Peyer's patch (tissue), 4 donors: ENCODE results near the gene PDE8B.

Source experiments
- POLR2A ChIP-seq, 2 donors: fragments of 450-650 bp; IDR thresholded peaks; one replicate each; pipeline ENCODE4 v1.5.1; 2017; ENCODE audit warnings: antibody characterized with exemption in 2 of 2, mild to moderate bottlenecking in 2 of 2, moderate library complexity in 2 of 2
- TF ChIP-seq, protein P1 (sequence below), 6 experiments: fragments of 450-650 bp in 4 of 6; fragments of 200-600 bp in 2 of 6; sonication (generic) in 1 of 6; IDR thresholded peaks; one replicate each; pipeline ENCODE4 v1.5.1; 2017 to 2019; ENCODE audit warnings: antibody characterized with exemption in 6 of 6, mild to moderate bottlenecking in 3 of 6, moderate library complexity in 1 of 6

DNA sequence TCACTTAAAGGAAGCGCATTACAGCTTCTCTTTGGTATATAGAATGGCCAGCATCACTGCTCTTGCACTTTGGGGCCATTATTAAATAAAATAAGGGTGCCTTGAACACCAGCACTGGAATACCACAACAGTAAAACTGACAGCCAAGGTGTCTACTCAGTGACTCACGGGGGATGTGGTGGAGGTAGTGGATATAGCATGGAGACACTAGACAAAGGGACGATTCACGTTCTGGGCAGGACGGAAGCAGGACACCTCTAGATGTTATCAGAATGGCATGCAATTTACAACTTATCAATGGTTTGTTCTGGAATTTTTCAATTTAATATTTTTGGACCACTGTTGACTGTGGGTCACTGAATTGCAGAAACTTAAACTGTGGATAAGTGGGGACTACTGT is 32.9 kb upstream of the PDE8B start:
- TF ChIP-seq, protein P1, sequence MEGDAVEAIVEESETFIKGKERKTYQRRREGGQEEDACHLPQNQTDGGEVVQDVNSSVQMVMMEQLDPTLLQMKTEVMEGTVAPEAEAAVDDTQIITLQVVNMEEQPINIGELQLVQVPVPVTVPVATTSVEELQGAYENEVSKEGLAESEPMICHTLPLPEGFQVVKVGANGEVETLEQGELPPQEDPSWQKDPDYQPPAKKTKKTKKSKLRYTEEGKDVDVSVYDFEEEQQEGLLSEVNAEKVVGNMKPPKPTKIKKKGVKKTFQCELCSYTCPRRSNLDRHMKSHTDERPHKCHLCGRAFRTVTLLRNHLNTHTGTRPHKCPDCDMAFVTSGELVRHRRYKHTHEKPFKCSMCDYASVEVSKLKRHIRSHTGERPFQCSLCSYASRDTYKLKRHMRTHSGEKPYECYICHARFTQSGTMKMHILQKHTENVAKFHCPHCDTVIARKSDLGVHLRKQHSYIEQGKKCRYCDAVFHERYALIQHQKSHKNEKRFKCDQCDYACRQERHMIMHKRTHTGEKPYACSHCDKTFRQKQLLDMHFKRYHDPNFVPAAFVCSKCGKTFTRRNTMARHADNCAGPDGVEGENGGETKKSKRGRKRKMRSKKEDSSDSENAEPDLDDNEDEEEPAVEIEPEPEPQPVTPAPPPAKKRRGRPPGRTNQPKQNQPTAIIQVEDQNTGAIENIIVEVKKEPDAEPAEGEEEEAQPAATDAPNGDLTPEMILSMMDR (IDR thresholded peaks at IDR 0.05): no peak
- no peak for TF ChIP-seq POLR2A (IDR thresholded peaks at IDR 0.05)
